IPS-18a (cell line): ENCODE results near the gene C17orf113.

Experiments used
- H3K27ac ChIP-seq: one replicate; pipeline ENCODE4 v1.5.1; 2013; ENCODE audit warnings: low read length
- H3K27me3 ChIP-seq: one replicate; pipeline ENCODE4 v1.6.1; 2013; ENCODE audit warnings: mild to moderate bottlenecking, low read length; ENCODE audit not compliant: control insufficient read depth, insufficient read depth
- H3K36me3 ChIP-seq: one replicate; pipeline ENCODE4 v1.6.1; 2013; ENCODE audit warnings: low read depth, low read length; ENCODE audit not compliant: control insufficient read depth
- H3K4me1 ChIP-seq: one replicate; pipeline ENCODE4 v1.6.1; 2013; ENCODE audit warnings: low read depth, low read length; ENCODE audit not compliant: control insufficient read depth
- H3K4me3 ChIP-seq: one replicate; pipeline ENCODE4 v1.5.1; 2013; ENCODE audit warnings: low read length
- H3K9ac ChIP-seq: one replicate; pipeline ENCODE4 v1.6.1; 2013; ENCODE audit warnings: mild to moderate bottlenecking, low read length, moderate library complexity
- H3K9me3 ChIP-seq: one replicate; pipeline ENCODE4 v1.6.1; 2013; ENCODE audit warnings: low read depth, low read length; ENCODE audit not compliant: control insufficient read depth

Gene C17orf113

DNA sequence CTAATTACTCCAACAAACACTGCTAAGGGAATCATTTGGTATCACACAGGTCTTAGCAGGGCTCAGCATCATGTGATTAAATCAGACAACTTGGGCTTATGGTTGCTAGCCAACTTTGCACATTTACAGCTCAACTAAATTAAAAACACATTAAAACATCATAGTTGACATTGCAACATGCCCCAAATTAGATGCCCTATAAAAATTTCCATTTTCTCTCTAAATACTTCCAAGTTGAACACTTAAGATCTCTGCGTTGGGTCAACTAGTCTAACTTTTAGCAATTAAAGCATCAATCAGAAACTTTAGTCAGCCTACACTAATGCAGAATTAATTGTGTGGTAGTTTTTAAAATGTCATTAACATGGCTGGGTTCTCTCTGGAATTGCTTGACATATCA is 45.2 kb downstream of the C17orf113 start:
- H3K9ac ChIP-seq, result no peak overlapping the region
- no peaks in the 10 kb centered on the region for H3K27me3 ChIP-seq
- peaks cover 3% of the 10 kb centered on the region for H3K4me1 ChIP-seq
- H3K36me3 ChIP-seq, result peaks cover 30% of the 10 kb centered on the region
- no peaks in the 10 kb centered on the region for H3K9me3 ChIP-seq
- no peak overlapping the region for H3K4me3 ChIP-seq
- H3K27ac ChIP-seq, result no peak overlapping the region

DNA sequence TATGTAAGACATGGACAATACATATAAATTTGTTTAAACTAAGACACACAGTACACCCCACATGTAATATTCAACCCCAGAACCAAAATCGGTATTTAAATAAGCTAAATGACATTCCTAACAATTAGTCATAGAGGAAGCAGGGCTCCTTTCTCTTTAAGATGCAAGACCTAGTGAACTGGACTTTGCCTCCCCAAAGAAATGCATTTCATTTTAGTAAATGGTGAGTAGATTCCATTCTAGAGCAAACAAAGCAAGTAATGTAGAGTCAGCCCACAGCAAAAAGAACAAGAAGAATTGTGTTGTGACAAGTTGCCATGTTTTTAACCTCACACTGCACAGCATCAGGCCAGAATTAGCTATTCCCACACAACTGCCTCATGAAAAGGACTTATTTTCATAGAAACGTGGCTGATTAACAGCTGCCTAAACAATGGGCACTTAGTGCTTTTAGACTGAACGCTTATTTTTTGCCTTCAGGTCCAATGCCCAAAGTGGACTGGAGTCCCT is 47.6 kb downstream of the C17orf113 start:
- H3K36me3 ChIP-seq, result peaks cover 39% of the 10 kb centered on the region
- no peak overlapping the region for H3K9ac ChIP-seq
- H3K27ac ChIP-seq, result no peak overlapping the region
- H3K4me3 ChIP-seq, result no peak overlapping the region
- H3K9me3 ChIP-seq, result no peaks in the 10 kb centered on the region
- H3K27me3 ChIP-seq, result no peaks in the 10 kb centered on the region
- no peaks in the 10 kb centered on the region for H3K4me1 ChIP-seq

DNA sequence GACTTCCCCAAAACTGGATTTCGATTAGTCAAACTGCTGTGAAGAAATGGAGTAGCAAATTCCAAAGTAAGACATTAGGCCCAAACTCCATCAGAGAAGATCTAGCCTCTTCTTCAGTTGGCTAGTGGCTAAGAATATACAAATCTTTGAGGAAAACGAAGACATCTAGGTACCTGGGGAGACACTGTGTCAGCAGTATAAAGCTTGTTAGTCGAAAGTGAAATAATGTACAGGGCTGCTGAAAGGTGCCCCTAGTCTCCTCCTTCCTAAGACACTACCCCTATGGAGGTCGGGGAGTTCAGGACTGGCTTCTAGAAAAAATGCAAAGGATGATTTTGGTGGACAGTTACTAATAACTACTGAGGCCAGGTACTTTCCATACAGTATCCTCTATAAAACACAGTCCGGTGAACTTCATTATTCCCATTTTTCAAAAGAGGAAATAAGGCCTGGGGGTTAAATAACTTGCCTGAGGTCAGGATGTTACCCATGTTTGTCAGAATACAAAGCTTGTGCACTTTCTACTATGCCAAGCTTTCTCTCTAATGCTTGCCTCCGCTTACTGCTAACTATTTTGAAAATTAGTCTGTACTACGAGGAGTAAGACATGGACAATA is 48.1 kb downstream of the C17orf113 start:
- H3K27ac ChIP-seq, result no peak overlapping the region
- no peaks in the 10 kb centered on the region for H3K9me3 ChIP-seq
- no peaks in the 10 kb centered on the region for H3K4me1 ChIP-seq
- H3K9ac ChIP-seq, result no peak overlapping the region
- H3K36me3 ChIP-seq, result peaks cover 45% of the 10 kb centered on the region
- no peak overlapping the region for H3K4me3 ChIP-seq
- no peaks in the 10 kb centered on the region for H3K27me3 ChIP-seq

DNA sequence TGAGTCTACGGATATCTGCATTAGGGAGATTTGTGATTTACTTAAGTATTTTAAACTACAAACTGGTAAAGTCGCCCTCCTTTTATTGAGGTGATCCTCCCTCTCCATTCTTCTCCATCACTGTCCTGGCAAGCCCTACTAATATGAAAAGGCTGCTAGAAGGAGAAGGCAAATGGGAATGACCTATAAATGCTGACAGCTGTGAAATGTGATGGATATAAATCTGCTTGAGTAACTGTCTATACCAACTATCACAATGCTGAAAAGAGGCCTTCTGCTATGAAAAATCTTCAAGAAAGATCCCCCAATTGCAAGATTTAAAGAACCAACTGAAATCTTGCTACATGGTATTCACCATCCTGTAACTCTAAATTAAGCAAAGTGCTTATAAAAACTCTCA is 48.7 kb downstream of the C17orf113 start:
- Histone ChIP-seq H3K27me3 (no peaks in the 10 kb centered on the region), H3K36me3 (peaks cover 50% of the 10 kb centered on the region), H3K4me3 (no peak overlapping the region), H3K9ac (no peak overlapping the region), H3K4me1 (no peaks in the 10 kb centered on the region), H3K27ac (no peak overlapping the region), H3K9me3 (no peaks in the 10 kb centered on the region)

DNA sequence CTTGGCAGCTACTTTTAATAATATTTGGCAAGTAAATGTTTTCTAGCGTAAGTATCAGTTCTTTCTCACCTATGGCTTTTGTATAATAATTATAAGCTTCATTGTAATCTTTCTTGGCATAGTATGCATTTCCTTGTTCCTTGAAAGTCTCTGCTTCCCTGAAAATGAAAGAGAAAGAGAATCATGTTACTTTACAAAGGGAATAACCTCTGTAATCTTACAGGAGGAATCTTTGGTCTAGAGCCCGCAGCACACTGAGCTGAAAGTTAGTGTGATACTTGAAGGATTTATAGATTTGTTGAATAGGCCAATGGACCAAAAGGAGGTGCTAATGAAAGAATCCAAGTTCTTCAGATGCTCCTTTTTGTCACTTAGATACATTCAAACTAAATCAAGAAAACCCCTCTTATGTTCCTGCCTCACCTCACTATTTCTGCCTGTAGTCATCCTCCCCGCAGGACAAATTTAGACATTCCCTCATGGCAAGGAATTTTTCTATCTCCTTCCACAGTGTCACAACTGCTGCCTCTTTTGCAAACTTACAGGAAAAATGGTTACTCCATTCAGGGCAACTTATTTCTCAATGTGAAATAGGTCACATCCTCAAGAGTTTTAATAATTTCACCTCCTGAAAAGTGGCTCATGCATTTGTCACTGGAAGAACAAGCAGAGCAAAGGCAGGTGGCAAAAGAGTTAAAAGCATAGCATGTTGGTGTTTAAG is 49.8 kb downstream of the C17orf113 start:
- no peaks in the 10 kb centered on the region for H3K4me1 ChIP-seq
- H3K27me3 ChIP-seq, result no peaks in the 10 kb centered on the region
- no peak overlapping the region for H3K9ac ChIP-seq
- H3K9me3 ChIP-seq, result no peaks in the 10 kb centered on the region
- no peak overlapping the region for H3K4me3 ChIP-seq
- H3K36me3 ChIP-seq, result peaks cover 62% of the 10 kb centered on the region
- no peak overlapping the region for H3K27ac ChIP-seq

DNA sequence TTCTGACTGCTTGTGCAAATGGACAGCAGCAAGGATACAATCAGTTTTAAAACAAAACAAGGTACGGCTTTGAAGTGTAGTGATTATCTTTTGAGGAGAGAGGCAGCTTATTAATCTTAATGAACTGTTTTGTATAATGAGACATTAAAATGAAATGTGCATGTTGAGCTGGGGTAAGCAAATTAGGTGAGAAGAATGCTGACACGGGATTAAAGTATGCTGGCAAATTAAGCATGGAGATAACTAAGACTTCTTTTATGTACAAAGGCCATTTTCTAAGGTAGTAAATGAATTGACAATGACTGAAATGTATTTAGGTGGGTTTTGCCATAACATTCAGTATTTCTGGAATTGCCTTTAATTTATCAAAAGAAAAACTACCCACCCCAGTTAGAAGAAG is 51.9 kb downstream of the C17orf113 start:
- Histone ChIP-seq H3K9me3 (no peaks in the 10 kb centered on the region), H3K4me3 (no peak overlapping the region), H3K9ac (no peak overlapping the region), H3K4me1 (no peaks in the 10 kb centered on the region), H3K36me3 (peaks cover 77% of the 10 kb centered on the region), H3K27ac (no peak overlapping the region), H3K27me3 (no peaks in the 10 kb centered on the region)

DNA sequence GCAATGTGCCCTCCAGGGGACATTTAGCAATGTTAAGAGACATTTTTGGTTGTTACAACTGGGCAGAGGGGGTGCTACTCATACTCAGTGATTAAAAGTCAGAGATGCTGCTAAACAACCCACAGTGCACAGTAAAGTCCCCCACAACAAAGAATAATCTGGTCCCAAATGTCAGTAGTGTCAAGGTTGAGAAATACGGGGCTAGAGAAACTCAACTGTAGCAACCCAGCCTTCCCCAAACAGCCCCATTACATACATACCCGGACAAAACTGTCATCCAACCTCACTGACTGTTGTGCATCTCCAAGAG is 53.6 kb downstream of the C17orf113 start:
- Histone ChIP-seq H3K27ac (no peak overlapping the region), H3K9ac (no peak overlapping the region), H3K36me3 (peaks cover 78% of the 10 kb centered on the region), H3K9me3 (no peaks in the 10 kb centered on the region), H3K4me1 (no peaks in the 10 kb centered on the region), H3K27me3 (no peaks in the 10 kb centered on the region), H3K4me3 (no peak overlapping the region)

DNA sequence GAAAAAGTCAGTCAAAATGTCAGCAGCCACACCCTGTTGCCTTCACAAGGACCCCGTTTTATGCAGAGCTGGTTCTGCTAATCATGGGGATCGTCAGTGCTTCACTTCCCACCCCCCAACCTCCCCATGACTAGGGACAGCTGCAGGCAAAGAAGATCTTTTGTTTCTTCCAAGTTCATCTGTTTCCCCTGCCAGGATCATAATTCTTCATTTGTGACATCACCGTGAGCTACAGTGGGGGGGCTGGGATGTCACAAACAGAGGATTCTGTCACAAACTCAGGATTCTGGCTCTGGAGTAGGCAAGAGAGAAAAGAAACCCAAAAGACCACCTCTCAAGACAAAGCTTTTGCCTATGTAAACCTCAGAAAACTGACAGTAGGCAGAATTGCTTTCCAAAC is 57.8 kb downstream of the C17orf113 start:
- H3K9ac ChIP-seq, result no peak overlapping the region
- H3K4me3 ChIP-seq, result no peak overlapping the region
- peaks cover 92% of the 10 kb centered on the region for H3K36me3 ChIP-seq
- H3K4me1 ChIP-seq, result no peaks in the 10 kb centered on the region
- H3K9me3 ChIP-seq, result no peaks in the 10 kb centered on the region
- no peak overlapping the region for H3K27ac ChIP-seq
- H3K27me3 ChIP-seq, result no peaks in the 10 kb centered on the region

DNA sequence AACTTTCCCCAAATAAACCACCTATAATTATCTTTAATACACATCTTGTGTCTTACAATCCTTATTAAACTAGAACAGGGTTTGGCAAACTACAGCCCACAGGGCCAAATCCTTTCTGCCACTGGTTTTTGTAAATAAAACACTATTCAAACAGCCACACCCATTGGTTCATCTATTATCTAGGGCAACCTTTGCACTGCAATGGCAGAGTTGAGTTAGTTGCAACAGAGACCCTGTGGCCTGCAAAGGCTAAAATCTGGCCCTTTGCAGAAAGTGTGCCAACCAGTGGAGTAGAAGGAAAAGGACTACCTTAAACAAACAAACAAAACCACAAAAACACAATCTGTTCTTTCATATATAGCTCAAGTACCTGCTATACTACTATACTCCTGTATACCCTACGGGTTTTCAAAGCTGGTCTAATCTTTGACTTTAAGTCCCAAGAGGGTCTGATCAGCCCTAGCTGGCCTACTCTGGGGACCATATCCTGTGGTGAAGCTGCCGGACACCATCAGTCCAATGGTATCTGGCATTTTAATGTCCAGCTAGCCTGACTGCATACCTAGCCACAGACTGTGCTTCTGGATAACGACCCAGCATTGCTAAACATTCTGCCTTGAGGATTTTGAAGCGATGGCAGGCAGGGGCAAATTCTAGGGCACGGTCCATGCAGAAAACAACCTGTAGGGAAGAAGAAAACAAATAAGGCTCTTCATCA is 60.5 kb downstream of the C17orf113 start:
- peaks cover 91% of the 10 kb centered on the region for H3K36me3 ChIP-seq
- no peak overlapping the region for H3K27ac ChIP-seq

DNA sequence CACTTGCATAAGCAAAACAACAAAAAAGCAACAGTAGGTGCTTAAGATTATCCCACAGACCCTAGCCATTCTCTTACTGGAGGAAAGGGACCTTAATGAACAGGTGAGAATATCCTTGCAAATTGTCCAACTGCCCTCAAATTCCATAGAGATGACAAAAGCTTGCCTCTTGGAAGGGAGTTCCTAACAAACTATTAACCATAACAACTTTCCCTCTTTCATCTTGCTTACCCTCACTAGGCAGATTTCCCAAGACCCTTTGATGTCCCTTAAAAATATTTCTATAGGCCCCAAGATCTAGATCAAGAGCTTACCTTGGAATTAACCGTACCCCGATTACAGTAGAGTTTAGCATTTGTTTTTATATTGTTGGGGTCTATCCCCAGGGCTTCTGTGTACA is 62.0 kb downstream of the C17orf113 start:
- Histone ChIP-seq H3K27me3 (no peaks in the 10 kb centered on the region), H3K9me3 (no peaks in the 10 kb centered on the region), H3K9ac (no peak overlapping the region), H3K4me3 (no peak overlapping the region), H3K36me3 (peaks cover 93% of the 10 kb centered on the region), H3K4me1 (no peaks in the 10 kb centered on the region), H3K27ac (no peak overlapping the region)

More for the DNA sequence above, 60.5 kb downstream of the C17orf113 start:
- H3K9ac ChIP-seq, result no peak overlapping the region
- H3K27me3 ChIP-seq, result no peaks in the 10 kb centered on the region
- no peak overlapping the region for H3K4me3 ChIP-seq
- no peaks in the 10 kb centered on the region for H3K4me1 ChIP-seq
- no peaks in the 10 kb centered on the region for H3K9me3 ChIP-seq
